ENCODE measurements around the gene LDLRAD1.
"Not testable (repeated sequence)": the region's sequence is repeated elsewhere in the genome, so short reads cannot be mapped to it uniquely, and the experiment has no call there.

LDLRAD1 gene

GRCh38 chr1:53982034-53982762, 35.8 kb downstream of the LDLRAD1 start:
- Histone ChIP-seq H3K4me2 (ENCODE audit: low read length) (peak overlapping the region; percentile 76), H3K4me1 (ENCODE audit: control insufficient read depth, insufficient read depth, low read length) (peaks cover 8% of the 10 kb centered on the region), H3K9me3 (replicated peaks; ENCODE audit: low read length) (no peaks in the 10 kb centered on the region), H3K4me3 (ENCODE audit: low read length) (peak overlapping the region; percentile 56), H3K9ac (ENCODE audit: low read depth, low read length) (peak overlapping the region; percentile 63), H3K36me3 (ENCODE audit: insufficient read depth, low read length) (no peaks in the 10 kb centered on the region), H3K27me3 (ENCODE audit: control insufficient read depth, insufficient read depth, low read length) (no peaks in the 10 kb centered on the region)

GRCh38 chr1:53981220-53981619, 36.8 kb downstream of the LDLRAD1 start:
- Histone ChIP-seq H3K4me2 (ENCODE audit: low read length) (no peak overlapping the region), H3K36me3 (ENCODE audit: insufficient read depth, low read length) (no peaks in the 10 kb centered on the region), H3K27me3 (ENCODE audit: control insufficient read depth, insufficient read depth, low read length) (no peaks in the 10 kb centered on the region), H3K9me3 (replicated peaks; ENCODE audit: low read length) (no peaks in the 10 kb centered on the region), H3K4me1 (ENCODE audit: control insufficient read depth, insufficient read depth, low read length) (peaks cover 8% of the 10 kb centered on the region), H3K4me3 (ENCODE audit: low read length) (no peak overlapping the region), H3K9ac (ENCODE audit: low read depth, low read length) (no peak overlapping the region)

GRCh38 chr1:53979712-53980450, 38.1 kb downstream of the LDLRAD1 start:
- no peaks in the 10 kb centered on the region for H3K27me3 ChIP-seq (ENCODE audit: control insufficient read depth, insufficient read depth, low read length)
- no peaks in the 10 kb centered on the region for H3K9me3 ChIP-seq (replicated peaks; ENCODE audit: low read length)
- no peak overlapping the region for H3K9ac ChIP-seq (ENCODE audit: low read depth, low read length)
- H3K4me3 ChIP-seq (ENCODE audit: low read length), result no peak overlapping the region
- H3K4me1 ChIP-seq (ENCODE audit: control insufficient read depth, insufficient read depth, low read length), result peaks cover 8% of the 10 kb centered on the region
- no peaks in the 10 kb centered on the region for H3K36me3 ChIP-seq (ENCODE audit: insufficient read depth, low read length)
- no peak overlapping the region for H3K4me2 ChIP-seq (ENCODE audit: low read length)

- Histone ChIP-seq H3K9ac (ENCODE audit: low read depth, low read length) (no peak overlapping the region), H3K4me3 (ENCODE audit: low read length) (no peak overlapping the region), H3K4me1 (ENCODE audit: control insufficient read depth, insufficient read depth, low read length) (peaks cover 6% of the 10 kb centered on the region), H3K27me3 (ENCODE audit: control insufficient read depth, insufficient read depth, low read length) (no peaks in the 10 kb centered on the region), H3K4me2 (ENCODE audit: low read length) (no peak overlapping the region), H3K36me3 (ENCODE audit: insufficient read depth, low read length) (peaks cover 8% of the 10 kb centered on the region), H3K9me3 (replicated peaks; ENCODE audit: low read length) (no peaks in the 10 kb centered on the region)
Measured at GRCh38 chr1:53975861-53976260, 42.1 kb downstream of the LDLRAD1 start.

GRCh38 chr1:53971718-53972117, 46.3 kb downstream of the LDLRAD1 start:
- Histone ChIP-seq H3K36me3 (ENCODE audit: insufficient read depth, low read length) (peaks cover 39% of the 10 kb centered on the region), H3K9me3 (replicated peaks; ENCODE audit: low read length) (no peaks in the 10 kb centered on the region), H3K4me2 (ENCODE audit: low read length) (no peak overlapping the region), H3K9ac (ENCODE audit: low read depth, low read length) (no peak overlapping the region), H3K27me3 (ENCODE audit: control insufficient read depth, insufficient read depth, low read length) (no peaks in the 10 kb centered on the region), H3K4me1 (ENCODE audit: control insufficient read depth, insufficient read depth, low read length) (peaks cover 16% of the 10 kb centered on the region), H3K4me3 (ENCODE audit: low read length) (no peak overlapping the region)

- H3K4me2 ChIP-seq (ENCODE audit: low read length); H3K27me3 ChIP-seq (ENCODE audit: control insufficient read depth, insufficient read depth, low read length); H3K9ac ChIP-seq (ENCODE audit: low read depth, low read length); H3K4me3 ChIP-seq (ENCODE audit: low read length); H3K9me3 ChIP-seq (replicated peaks; ENCODE audit: low read length): not testable (repeated sequence)
- Histone ChIP-seq H3K36me3 (ENCODE audit: insufficient read depth, low read length) (peaks cover 52% of the 10 kb centered on the region), H3K4me1 (ENCODE audit: control insufficient read depth, insufficient read depth, low read length) (peaks cover 16% of the 10 kb centered on the region)
Measured at GRCh38 chr1:53969323-53969722, 48.7 kb downstream of the LDLRAD1 start.

GRCh38 chr1:53968125-53968513, 49.9 kb downstream of the LDLRAD1 start:
- Histone ChIP-seq H3K4me1 (ENCODE audit: control insufficient read depth, insufficient read depth, low read length) (peaks cover 16% of the 10 kb centered on the region), H3K4me3 (ENCODE audit: low read length) (no peak overlapping the region), H3K36me3 (ENCODE audit: insufficient read depth, low read length) (peaks cover 61% of the 10 kb centered on the region), H3K9ac (ENCODE audit: low read depth, low read length) (no peak overlapping the region), H3K9me3 (replicated peaks; ENCODE audit: low read length) (no peaks in the 10 kb centered on the region), H3K27me3 (ENCODE audit: control insufficient read depth, insufficient read depth, low read length) (no peaks in the 10 kb centered on the region), H3K4me2 (ENCODE audit: low read length) (no peak overlapping the region)

- no peak overlapping the region for H3K9ac ChIP-seq (ENCODE audit: low read depth, low read length)
- no peaks in the 10 kb centered on the region for H3K27me3 ChIP-seq (ENCODE audit: control insufficient read depth, insufficient read depth, low read length)
- peaks cover 62% of the 10 kb centered on the region for H3K36me3 ChIP-seq (ENCODE audit: insufficient read depth, low read length)
- peaks cover 16% of the 10 kb centered on the region for H3K4me1 ChIP-seq (ENCODE audit: control insufficient read depth, insufficient read depth, low read length)
- H3K4me2 ChIP-seq (ENCODE audit: low read length), result no peak overlapping the region
- H3K9me3 ChIP-seq (replicated peaks; ENCODE audit: low read length), result no peaks in the 10 kb centered on the region
- no peak overlapping the region for H3K4me3 ChIP-seq (ENCODE audit: low read length)
Measured at GRCh38 chr1:53967409-53968124, 50.4 kb downstream of the LDLRAD1 start.

GRCh38 chr1:53966794-53967193, 51.2 kb downstream of the LDLRAD1 start:
- Histone ChIP-seq H3K9me3 (replicated peaks; ENCODE audit: low read length) (no peaks in the 10 kb centered on the region), H3K36me3 (ENCODE audit: insufficient read depth, low read length) (peaks cover 69% of the 10 kb centered on the region), H3K4me1 (ENCODE audit: control insufficient read depth, insufficient read depth, low read length) (peaks cover 15% of the 10 kb centered on the region), H3K4me2 (ENCODE audit: low read length) (no peak overlapping the region), H3K9ac (ENCODE audit: low read depth, low read length) (no peak overlapping the region), H3K27me3 (ENCODE audit: control insufficient read depth, insufficient read depth, low read length) (no peaks in the 10 kb centered on the region), H3K4me3 (ENCODE audit: low read length) (no peak overlapping the region)

- H3K36me3 ChIP-seq (ENCODE audit: insufficient read depth, low read length), result peaks cover 76% of the 10 kb centered on the region
- no peak overlapping the region for H3K4me2 ChIP-seq (ENCODE audit: low read length)
- H3K27me3 ChIP-seq (ENCODE audit: control insufficient read depth, insufficient read depth, low read length), result no peaks in the 10 kb centered on the region
- H3K4me1 ChIP-seq (ENCODE audit: control insufficient read depth, insufficient read depth, low read length), result peaks cover 10% of the 10 kb centered on the region
- H3K9ac ChIP-seq (ENCODE audit: low read depth, low read length), result no peak overlapping the region
- no peak overlapping the region for H3K4me3 ChIP-seq (ENCODE audit: low read length)
- H3K9me3 ChIP-seq (replicated peaks; ENCODE audit: low read length), result no peaks in the 10 kb centered on the region
Measured at GRCh38 chr1:53964109-53964508, 53.9 kb downstream of the LDLRAD1 start.

- Histone ChIP-seq H3K4me3 (ENCODE audit: low read length) (no peak overlapping the region), H3K36me3 (ENCODE audit: insufficient read depth, low read length) (peaks cover 75% of the 10 kb centered on the region), H3K9me3 (replicated peaks; ENCODE audit: low read length) (no peaks in the 10 kb centered on the region), H3K4me2 (ENCODE audit: low read length) (no peak overlapping the region), H3K27me3 (ENCODE audit: control insufficient read depth, insufficient read depth, low read length) (no peaks in the 10 kb centered on the region), H3K9ac (ENCODE audit: low read depth, low read length) (no peak overlapping the region), H3K4me1 (ENCODE audit: control insufficient read depth, insufficient read depth, low read length) (peaks cover 9% of the 10 kb centered on the region)
Measured at GRCh38 chr1:53963460-53963859, 54.5 kb downstream of the LDLRAD1 start.
